Lung (tissue), 12 donors: Measurements from ENCODE around the gene CELSR1. TPM values are rescaled to one million over a fixed set of nuclear protein-coding genes. Genes with fewer than 3 reads are reported as not detected.

Experiments used
- ATAC-seq: fragments of 200-7000 bp; cut with Tn5 transposase; one replicate; pipeline ENCODE4 v1.9.1; 2020; ENCODE audit warnings: moderate number of reproducible peaks; ENCODE audit not compliant: insufficient read depth, low FRiP score
- DNase-seq, 3 donors: peaks; one replicate each; pipeline ENCODE4 v3.0.0-alpha.2; 2013 to 2017
- H3K27ac ChIP-seq, 2 donors: one replicate each; pipeline ENCODE4 v1.5.1; 2013; ENCODE audit warnings: mild to moderate bottlenecking in 2 of 2, moderate library complexity in 2 of 2, control low read depth in 1 of 2, inconsistent platforms in 1 of 2, low read depth in 1 of 2, low read length in 1 of 2
- H3K27me3 ChIP-seq, 3 donors: one replicate each; pipeline ENCODE4 v1.5.1; 2013; ENCODE audit warnings: low read length in 2 of 3; ENCODE audit not compliant: control insufficient read depth in 3 of 3, insufficient read depth in 3 of 3
- H3K36me3 ChIP-seq, 4 donors: one replicate each; pipeline ENCODE4 v1.5.1; 2013; ENCODE audit warnings: low read length in 4 of 4, mild to moderate bottlenecking in 1 of 4, moderate library complexity in 1 of 4; ENCODE audit not compliant: control insufficient read depth in 4 of 4, insufficient read depth in 4 of 4
- H3K4me1 ChIP-seq, 5 donors: one replicate each; pipeline ENCODE4 v1.5.1; 2013; ENCODE audit warnings: low read length in 5 of 5, mild to moderate bottlenecking in 2 of 5, moderate library complexity in 1 of 5; ENCODE audit not compliant: control insufficient read depth in 5 of 5, insufficient read depth in 5 of 5
- H3K4me3 ChIP-seq: one replicate; pipeline ENCODE4 v1.5.1; 2013; ENCODE audit warnings: mild to moderate bottlenecking, control low read depth, moderate library complexity
- H3K9ac ChIP-seq, 2 donors: one replicate each; pipeline ENCODE4 v1.5.1; 2013; ENCODE audit warnings: low read length in 2 of 2, control low read depth in 1 of 2; ENCODE audit not compliant: insufficient read depth in 1 of 2
- H3K9me3 ChIP-seq, 4 donors: one replicate each; pipeline ENCODE4 v1.5.1; 2013; ENCODE audit warnings: low read length in 3 of 4, mild to moderate bottlenecking in 1 of 4, moderate library complexity in 1 of 4; ENCODE audit not compliant: control insufficient read depth in 4 of 4, insufficient read depth in 3 of 4
- WGBS, 2 donors: extraction: QIAGEN DNeasy Blood & Tissue Kit; methylation state at CpG; one replicate each; pipeline ENCODE4 v1.1.7; 2013; 5-methylcytosine and 5-hydroxymethylcytosine counted together
- polyA plus RNA-seq, 2 donors: library from polyadenylated mRNA; stranded (reverse); fragments of 200-250 nt; gene quantifications; one replicate each; pipeline ENCODE4 v1.2.1, GENCODE V29; 2013
- total RNA-seq, 2 donors: library from RNA; depleted of rRNA in 1 of 2; stranded (reverse); fragments of >200 nt in 1 of 2; gene quantifications; one replicate each; pipeline ENCODE4 v1.2.1, GENCODE V29; 2014 to 2021
- TF ChIP-seq, protein P1 (sequence below): IDR thresholded peaks from 2 replicates; pipeline ENCODE4 v1.5.1; 2012; ENCODE audit warnings: mild to moderate bottlenecking; ENCODE audit errors: control extremely low read depth, extremely low read depth
- donor health status: control.
- donor health status: control.
- donor health status: Bipolar disorder and iron deficiency.
- donor health status: healthy.
- donor health status: DM: yes; HTN: yes; CAD: no.

CELSR1 gene
- total and polyA plus RNA-seq, 4 donors: 14.0 to 65.9 (median 32.7) TPM

DNA sequence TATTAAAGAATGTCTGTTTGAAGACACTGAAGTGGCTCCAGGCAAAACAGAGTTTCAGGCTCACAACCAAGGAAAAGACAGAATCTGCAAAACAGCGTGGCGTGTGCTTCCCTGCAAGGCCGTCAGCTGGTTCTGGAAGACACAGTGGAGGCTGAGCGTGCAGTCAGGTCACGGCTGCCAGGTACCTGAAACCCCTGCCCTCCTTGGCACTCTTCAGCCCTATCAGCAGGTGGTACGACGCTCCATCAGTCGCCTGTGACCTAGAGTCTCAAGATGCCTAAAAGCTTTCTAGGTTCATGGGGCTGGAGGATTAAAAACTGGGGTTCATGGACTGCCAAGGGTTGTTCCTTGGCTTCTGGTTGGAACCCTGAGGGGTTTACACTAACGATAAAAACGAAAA lies 136.1 kb downstream of the CELSR1 start:
- Histone ChIP-seq H3K4me1 (no peaks in the 10 kb centered on the region), H3K36me3 (peaks cover 0 to 15% (median 0%) of the 10 kb centered on the region in 4 donors), H3K27ac (no peak overlapping the region), H3K9ac (no peak overlapping the region), H3K27me3 (no peaks in the 10 kb centered on the region), H3K9me3 (no peaks in the 10 kb centered on the region), H3K4me3 (no peak overlapping the region)
- DNase-seq: no peak
- no peak for ATAC-seq
- TF ChIP-seq, protein P1, sequence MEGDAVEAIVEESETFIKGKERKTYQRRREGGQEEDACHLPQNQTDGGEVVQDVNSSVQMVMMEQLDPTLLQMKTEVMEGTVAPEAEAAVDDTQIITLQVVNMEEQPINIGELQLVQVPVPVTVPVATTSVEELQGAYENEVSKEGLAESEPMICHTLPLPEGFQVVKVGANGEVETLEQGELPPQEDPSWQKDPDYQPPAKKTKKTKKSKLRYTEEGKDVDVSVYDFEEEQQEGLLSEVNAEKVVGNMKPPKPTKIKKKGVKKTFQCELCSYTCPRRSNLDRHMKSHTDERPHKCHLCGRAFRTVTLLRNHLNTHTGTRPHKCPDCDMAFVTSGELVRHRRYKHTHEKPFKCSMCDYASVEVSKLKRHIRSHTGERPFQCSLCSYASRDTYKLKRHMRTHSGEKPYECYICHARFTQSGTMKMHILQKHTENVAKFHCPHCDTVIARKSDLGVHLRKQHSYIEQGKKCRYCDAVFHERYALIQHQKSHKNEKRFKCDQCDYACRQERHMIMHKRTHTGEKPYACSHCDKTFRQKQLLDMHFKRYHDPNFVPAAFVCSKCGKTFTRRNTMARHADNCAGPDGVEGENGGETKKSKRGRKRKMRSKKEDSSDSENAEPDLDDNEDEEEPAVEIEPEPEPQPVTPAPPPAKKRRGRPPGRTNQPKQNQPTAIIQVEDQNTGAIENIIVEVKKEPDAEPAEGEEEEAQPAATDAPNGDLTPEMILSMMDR: no peak
- WGBS, 2 donors: 89 to 94% methylated on average over 10 of the region's 10 CpGs

DNA sequence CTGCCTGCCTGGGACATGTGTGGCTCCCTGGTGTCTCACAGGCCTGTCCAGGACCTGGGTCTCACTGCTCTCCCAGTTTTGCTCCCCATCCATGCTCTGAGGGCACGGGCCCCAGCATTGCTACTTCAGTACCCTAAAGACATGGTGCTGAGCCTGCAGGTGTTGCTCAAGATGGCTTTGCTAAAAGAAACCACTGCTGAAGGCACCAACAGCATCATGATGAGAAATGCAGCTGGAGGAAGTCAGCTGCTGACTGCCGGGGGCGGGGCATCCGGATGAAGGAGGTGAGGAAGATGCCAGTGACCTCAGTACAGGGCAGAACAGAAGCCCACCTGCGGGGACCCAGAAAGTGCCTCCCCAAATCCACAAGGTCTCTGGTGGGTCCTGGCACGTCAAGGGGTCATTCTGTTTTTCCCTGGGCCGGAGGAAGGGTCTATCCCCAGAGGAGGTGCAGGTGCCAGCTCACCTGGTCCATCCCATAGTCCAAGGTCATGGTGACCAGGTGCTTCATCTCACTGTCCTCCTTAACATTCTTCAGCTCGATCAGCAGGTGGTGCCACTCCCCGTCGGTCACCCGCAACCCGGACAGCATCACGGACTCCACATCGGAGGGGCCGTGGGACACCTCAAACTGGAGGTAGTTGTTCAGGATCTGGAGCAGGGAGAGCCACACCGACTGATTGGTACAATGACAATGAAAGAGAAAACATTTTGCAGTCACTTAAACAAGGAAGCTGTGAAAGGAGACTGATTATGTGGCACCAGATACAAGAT lies 138.0 kb downstream of the CELSR1 start:
- TF ChIP-seq, protein P1: no peak
- no peaks in the 10 kb centered on the region for H3K4me1 ChIP-seq
- H3K36me3 ChIP-seq: peaks cover 0 to 15% (median 0%) of the 10 kb centered on the region in 4 donors
- H3K27me3 ChIP-seq: no peaks in the 10 kb centered on the region
- DNase-seq (no peak), ATAC-seq (no peak)
- H3K27ac ChIP-seq: no peak overlapping the region
- 88 to 89% methylated on average over 16 of the region's 16 CpGs for whole genome bisulfite sequencing, 2 donors
- no peaks in the 10 kb centered on the region for H3K9me3 ChIP-seq
- H3K4me3 ChIP-seq: no peak overlapping the region
- H3K9ac ChIP-seq: no peak overlapping the region

DNA sequence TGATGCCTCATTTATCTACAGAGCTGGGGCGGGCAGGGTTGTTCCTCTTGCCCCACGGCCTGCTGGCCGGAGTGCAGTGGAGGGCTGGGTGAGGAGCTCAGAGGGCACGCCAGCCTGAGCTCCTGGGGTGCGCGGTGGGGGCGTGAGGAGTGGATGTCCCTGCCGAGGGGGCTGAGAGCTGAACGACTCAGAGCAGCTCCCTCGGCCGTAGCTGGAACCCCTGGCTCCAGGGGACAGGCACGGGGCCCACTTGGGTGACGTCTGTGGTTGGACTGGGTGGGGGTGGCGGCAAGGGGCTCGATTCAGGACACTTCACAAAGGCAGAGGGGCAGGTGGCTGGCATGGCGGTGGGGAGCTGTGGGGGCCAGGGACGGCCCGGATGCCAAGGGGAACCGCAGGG lies 139.5 kb downstream of the CELSR1 start:
- Histone ChIP-seq H3K4me3 (no peak overlapping the region), H3K36me3 (peaks cover 0 to 18% (median 0%) of the 10 kb centered on the region in 4 donors), H3K9ac (no peak overlapping the region), H3K27ac (no peak overlapping the region), H3K4me1 (no peaks in the 10 kb centered on the region), H3K27me3 (no peaks in the 10 kb centered on the region), H3K9me3 (no peaks in the 10 kb centered on the region)
- DNase-seq (no peak), ATAC-seq (no peak)
- 80 to 90% methylated on average over 19 of the region's 19 CpGs for WGBS, 2 donors
- TF ChIP-seq, protein P1: no peak
